ENCODE measurements around the gene THSD4. TPM values are rescaled to one million over a fixed set of nuclear protein-coding genes. Genes with fewer than 3 reads are reported as not detected.

THSD4 gene
- polyA plus RNA-seq, 1 donor from 2014 or later = 0.46 TPM

GRCh38 chr15:71293723-71294122 lies 178.5 kb downstream of the THSD4 start:
- H3K9me2 ChIP-seq (ENCODE audit: insufficient read depth, low read length) = no peaks in the 10 kb centered on the region
- no peak overlapping the region for H3K4me3 ChIP-seq (ENCODE audit: low read length)
- H3F3A ChIP-seq (ENCODE audit: insufficient read depth, low read length, poor library complexity, severe bottlenecking) = no peaks in the 10 kb centered on the region
- no peaks in the 10 kb centered on the region for H3K9me3 ChIP-seq (ENCODE audit: low read length)
- no peaks in the 10 kb centered on the region for H3K27me3 ChIP-seq (ENCODE audit: insufficient read depth, low read depth, low read length)
- no peak overlapping the region for H2AFZ ChIP-seq (ENCODE audit: low read depth, low read length)
- no peak overlapping the region for H3K4me2 ChIP-seq (ENCODE audit: low read length)
- H3K36me3 ChIP-seq (ENCODE audit: insufficient read depth, low read length) = no peaks in the 10 kb centered on the region
- H3K27ac ChIP-seq (ENCODE audit: low read length) = no peak overlapping the region
- no peaks in the 10 kb centered on the region for H3K79me2 ChIP-seq (replicated peaks; ENCODE audit: insufficient read depth, low read length)
- H3K9ac ChIP-seq (ENCODE audit: low read length) = no peak overlapping the region
- H4K20me1 ChIP-seq (ENCODE audit: insufficient read depth) = no peaks in the 10 kb centered on the region
- TF ChIP-seq POLR2AphosphoS5 (IDR thresholded peaks at IDR 0.05) (no peak), EP300 (conservative IDR thresholded peaks at IDR 0.05; ENCODE audit: poor library complexity, severe bottlenecking) (no peak), MXI1 (conservative IDR thresholded peaks at IDR 0.05; ENCODE audit: poor library complexity, severe bottlenecking) (no peak), RAD21 (conservative IDR thresholded peaks at IDR 0.05) (no peak), EZH2 (IDR thresholded peaks at IDR 0.05; ENCODE audit: borderline replicate concordance, insufficient read depth, low read length, poor library complexity, severe bottlenecking) (no peak), TAF1 (IDR thresholded peaks at IDR 0.05; ENCODE audit: low read depth) (no peak), CTCF (IDR thresholded peaks at IDR 0.05; ENCODE audit: poor library complexity, severe bottlenecking) (no peak), SMC3 (conservative IDR thresholded peaks at IDR 0.05; ENCODE audit: poor library complexity) (no peak)
- TF ChIP-seq, protein P1, sequence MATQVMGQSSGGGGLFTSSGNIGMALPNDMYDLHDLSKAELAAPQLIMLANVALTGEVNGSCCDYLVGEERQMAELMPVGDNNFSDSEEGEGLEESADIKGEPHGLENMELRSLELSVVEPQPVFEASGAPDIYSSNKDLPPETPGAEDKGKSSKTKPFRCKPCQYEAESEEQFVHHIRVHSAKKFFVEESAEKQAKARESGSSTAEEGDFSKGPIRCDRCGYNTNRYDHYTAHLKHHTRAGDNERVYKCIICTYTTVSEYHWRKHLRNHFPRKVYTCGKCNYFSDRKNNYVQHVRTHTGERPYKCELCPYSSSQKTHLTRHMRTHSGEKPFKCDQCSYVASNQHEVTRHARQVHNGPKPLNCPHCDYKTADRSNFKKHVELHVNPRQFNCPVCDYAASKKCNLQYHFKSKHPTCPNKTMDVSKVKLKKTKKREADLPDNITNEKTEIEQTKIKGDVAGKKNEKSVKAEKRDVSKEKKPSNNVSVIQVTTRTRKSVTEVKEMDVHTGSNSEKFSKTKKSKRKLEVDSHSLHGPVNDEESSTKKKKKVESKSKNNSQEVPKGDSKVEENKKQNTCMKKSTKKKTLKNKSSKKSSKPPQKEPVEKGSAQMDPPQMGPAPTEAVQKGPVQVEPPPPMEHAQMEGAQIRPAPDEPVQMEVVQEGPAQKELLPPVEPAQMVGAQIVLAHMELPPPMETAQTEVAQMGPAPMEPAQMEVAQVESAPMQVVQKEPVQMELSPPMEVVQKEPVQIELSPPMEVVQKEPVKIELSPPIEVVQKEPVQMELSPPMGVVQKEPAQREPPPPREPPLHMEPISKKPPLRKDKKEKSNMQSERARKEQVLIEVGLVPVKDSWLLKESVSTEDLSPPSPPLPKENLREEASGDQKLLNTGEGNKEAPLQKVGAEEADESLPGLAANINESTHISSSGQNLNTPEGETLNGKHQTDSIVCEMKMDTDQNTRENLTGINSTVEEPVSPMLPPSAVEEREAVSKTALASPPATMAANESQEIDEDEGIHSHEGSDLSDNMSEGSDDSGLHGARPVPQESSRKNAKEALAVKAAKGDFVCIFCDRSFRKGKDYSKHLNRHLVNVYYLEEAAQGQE (IDR thresholded peaks at IDR 0.05; ENCODE audit: borderline replicate concordance) = no peak

GRCh38 chr15:71294251-71294910 lies 179.1 kb downstream of the THSD4 start:
- H3K4me2 ChIP-seq (ENCODE audit: low read length) = no peak overlapping the region
- H3K9me3 ChIP-seq (ENCODE audit: low read length) = no peaks in the 10 kb centered on the region
- H3F3A ChIP-seq (ENCODE audit: insufficient read depth, low read length, poor library complexity, severe bottlenecking) = no peaks in the 10 kb centered on the region
- H3K4me3 ChIP-seq (ENCODE audit: low read length) = no peak overlapping the region
- H3K36me3 ChIP-seq (ENCODE audit: insufficient read depth, low read length) = no peaks in the 10 kb centered on the region
- no peaks in the 10 kb centered on the region for H4K20me1 ChIP-seq (ENCODE audit: insufficient read depth)
- H2AFZ ChIP-seq (ENCODE audit: low read depth, low read length) = no peak overlapping the region
- no peaks in the 10 kb centered on the region for H3K9me2 ChIP-seq (ENCODE audit: insufficient read depth, low read length)
- H3K9ac ChIP-seq (ENCODE audit: low read length) = no peak overlapping the region
- no peaks in the 10 kb centered on the region for H3K27me3 ChIP-seq (ENCODE audit: insufficient read depth, low read depth, low read length)
- no peak for TF ChIP-seq EP300 (conservative IDR thresholded peaks at IDR 0.05; ENCODE audit: poor library complexity, severe bottlenecking)
- TF ChIP-seq SMC3 (conservative IDR thresholded peaks at IDR 0.05; ENCODE audit: poor library complexity) = no peak
- TF ChIP-seq CTCF (IDR thresholded peaks at IDR 0.05; ENCODE audit: poor library complexity, severe bottlenecking) = no peak
- TF ChIP-seq, protein P1 (IDR thresholded peaks at IDR 0.05; ENCODE audit: borderline replicate concordance) = no peak
- H3K27ac ChIP-seq (ENCODE audit: low read length) = no peak overlapping the region
- no peaks in the 10 kb centered on the region for H3K79me2 ChIP-seq (replicated peaks; ENCODE audit: insufficient read depth, low read length)

Measured in neural cell (in vitro differentiated cells).